Suppressor macrophage (primary cell): ENCODE data around the gene RAD51B.
A peak's percentile ranks its signal among the peaks of the same experiment; 100 is the strongest.

Source experiments
- DNase-seq, 4 experiments: peaks; one replicate each; pipeline ENCODE4 v3.0.0-alpha.2; 2020 to 2022

The RAD51B gene

DNA sequence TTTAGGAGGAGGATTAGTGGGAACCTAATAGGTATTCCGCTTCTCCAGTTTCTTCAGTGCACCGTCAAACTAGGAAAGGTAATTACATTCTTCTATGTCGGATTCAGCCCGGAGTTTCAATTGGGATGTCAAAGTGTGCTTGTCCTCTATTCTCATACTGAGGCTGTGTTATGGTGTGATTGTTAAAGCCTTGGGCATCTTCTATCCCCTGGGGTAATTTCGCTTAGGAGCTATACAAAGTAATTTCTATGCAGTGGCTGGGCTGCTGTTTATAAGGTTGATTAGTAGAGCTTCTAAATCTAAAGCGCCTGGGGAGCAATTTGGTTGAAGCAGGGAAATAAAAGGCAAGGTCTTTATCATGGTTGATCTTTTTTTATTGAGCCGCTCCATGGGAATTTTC lies 573.7 kb downstream of the RAD51B start:
- no peak for DNase-seq

DNA sequence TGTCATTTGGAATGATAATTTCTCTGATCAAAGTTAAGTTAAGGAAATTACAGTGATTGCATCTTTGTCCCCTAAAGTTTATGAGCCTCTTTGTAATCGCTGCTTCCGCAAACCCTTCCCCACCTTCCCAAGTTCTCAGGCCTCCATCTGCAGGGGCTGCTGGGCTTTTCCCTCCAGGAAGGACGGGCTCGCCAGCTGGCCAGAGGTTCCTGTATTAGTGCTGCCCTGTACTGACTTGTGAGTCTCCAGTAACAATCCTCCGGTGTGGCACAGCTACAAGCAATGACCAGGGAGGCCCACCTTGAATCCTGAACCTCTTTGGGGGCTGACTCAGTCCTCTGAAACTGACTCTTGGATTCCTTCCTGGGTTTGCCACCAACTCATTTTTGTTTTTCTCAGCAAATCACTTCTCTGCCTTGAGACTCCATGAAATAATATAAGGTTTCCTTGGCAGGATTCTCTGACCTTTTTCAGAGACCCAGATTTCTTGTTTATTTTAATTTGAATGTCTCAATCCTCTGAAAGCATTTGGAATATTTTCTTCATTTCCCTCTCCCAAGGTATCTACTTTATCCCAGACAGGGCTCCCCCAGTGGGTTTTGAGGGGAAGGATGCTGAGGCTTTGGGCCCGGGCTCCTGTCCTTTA lies 574.7 kb downstream of the RAD51B start:
- no peak for DNase-seq

DNA sequence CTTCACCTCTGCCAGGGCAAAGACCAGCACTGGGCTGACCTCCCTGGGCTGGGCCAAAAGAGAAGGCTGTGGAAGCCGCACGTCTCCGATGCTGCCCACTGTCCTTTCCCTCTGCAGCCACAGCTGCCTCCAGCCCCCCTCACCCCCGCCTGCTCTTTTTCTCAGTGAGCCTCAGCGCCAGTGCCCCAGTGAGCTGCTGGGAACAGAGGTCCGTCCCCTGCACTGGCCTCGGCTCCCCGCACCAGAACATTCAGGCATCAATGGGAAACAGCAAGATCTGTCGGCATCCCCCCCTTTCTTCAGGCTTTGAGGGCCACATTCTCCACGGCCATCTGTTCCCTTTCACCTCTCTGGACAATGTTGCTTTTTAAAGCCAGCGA lies 575.2 kb downstream of the RAD51B start:
- no peak for DNase-seq

DNA sequence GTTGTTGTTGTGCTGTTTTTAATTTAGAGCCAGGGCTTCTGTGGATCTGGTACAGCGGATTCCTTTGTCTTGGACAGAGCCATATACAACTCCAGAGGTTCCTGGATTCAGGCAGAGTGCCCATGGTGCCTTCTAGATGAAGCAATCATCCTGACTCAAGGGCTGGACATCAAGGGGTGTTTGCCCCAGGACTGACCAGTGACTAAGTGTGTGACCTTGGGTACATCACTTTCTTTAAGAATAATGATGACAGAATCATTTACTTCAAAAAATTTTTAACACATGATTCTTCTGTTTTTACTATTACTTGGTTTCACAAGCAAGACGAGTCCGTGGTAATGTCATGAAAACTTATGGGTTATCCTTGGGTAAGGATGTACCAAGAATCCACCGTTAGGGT lies 576.0 kb downstream of the RAD51B start:
- DNase-seq: peak; percentile 72 to 88 (median 74)

DNA sequence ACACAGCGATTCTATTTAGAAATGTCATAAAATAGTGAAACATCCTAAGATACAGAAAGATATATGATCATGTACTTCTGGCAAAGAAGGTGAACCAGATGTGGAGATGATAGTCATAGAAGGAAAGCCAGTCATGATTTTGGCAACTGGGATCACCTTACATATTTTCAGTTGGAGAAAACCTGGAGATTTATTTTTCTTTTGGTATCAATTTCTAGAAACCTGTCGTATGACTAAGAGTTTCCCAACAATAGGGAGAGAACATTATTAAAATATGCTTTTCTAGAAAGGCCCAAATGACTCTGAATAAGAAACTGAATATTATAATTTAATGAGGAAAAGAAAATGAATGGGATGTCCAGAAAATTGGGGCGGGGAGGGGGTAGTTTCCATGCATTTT lies 576.9 kb downstream of the RAD51B start:
- no peak for DNase-seq

DNA sequence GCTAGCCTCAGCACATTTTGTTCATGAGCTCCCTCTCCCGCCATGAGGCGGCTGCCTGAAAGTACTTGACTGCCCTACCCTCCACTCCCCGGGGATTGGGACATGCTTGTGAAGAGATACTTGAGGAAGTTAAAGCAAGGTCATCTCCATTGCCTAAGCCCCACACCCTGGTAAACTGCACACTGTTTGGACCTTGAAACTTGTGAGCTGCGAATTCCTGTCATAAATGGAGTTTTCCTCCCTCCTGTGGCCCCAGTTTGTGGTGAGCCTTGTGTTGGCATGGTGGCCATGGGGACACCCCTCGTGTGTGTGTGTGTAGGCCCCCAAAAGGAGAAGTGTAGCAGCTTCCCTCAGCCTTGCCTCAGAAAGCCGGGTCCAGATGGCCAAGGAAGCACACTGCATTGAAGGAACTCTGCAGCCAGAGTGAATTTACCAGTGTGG lies 577.8 kb downstream of the RAD51B start:
- peak; percentile 94 to 98 (median 96) for DNase-seq

DNA sequence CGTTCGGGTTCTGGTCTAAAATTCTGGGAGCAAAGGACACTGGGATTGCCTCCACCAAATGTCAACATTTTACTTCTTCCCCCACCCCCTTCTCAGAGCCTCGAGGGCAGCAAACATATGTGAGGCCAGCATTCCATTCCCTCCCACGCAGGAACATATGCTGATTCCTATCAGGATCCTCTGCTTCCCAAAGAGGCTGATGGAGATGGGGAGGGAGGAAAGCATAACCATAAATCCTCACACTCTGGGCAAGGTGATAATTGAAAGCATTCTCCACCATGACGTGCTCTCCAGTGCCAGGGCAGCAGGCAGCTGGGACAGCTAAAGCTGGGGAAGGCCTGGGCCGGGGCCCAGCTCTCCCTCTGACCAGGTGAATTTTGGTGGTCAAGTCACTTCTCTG lies 578.2 kb downstream of the RAD51B start:
- DNase-seq: no peak

DNA sequence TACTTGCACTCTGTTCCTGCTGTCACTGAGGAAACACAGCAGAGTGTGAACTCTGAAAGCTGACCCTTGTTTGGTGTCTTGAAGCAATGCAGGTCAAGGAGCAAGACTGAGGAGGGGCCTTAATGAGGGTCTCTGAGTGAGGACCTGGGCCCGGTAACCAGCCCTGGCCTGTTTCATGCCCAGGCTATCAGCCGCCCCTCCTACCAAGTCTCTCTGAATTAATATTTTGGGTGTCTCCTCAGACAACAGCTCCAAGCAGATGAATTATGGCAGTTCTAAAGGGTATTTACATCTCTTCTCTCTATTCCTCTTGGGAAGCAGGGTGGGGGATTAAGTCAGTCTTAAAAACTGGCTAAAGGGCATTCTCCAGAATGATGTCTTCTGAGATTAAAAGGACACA lies 578.8 kb downstream of the RAD51B start:
- DNase-seq: no peak

DNA sequence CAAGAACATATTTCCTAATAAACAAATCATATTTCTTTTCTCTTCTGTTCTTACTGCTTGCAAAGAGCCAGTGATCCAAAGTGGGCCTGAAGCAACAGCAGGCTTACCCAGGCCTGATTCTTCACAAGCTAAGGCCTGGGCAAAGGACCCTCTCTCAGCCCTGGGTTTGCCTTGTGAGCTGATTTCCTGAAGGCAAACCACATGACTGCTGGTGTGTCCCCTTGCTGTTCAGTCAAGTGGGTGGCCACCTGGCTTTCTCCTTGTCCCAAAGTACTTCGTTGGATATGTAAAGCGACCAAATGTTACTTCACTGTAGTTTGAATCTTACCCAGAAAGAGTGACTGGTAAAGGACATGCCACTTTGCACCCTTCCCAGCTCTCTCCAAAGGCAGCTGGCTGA lies 580.4 kb downstream of the RAD51B start:
- DNase-seq: no peak

DNA sequence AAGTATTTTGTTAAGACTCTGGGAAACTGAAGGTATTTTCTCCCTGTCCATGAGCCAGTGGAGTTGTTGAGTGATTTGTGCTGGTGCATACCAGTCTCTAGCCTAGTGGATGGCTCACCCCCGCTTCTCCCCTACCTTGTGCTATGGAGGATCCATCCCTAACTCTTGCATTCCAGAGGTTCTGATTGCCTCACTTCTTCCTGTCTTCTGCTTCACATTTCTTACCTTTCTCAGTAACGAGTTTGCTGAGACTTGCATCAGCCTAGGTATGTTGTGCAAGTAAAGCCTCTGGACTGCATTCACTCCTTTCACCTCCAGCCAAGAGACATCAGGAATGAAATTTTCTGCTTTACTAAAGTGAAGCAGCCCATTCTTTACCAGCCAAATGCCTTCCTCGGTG lies 581.7 kb downstream of the RAD51B start:
- no peak for DNase-seq

DNA sequence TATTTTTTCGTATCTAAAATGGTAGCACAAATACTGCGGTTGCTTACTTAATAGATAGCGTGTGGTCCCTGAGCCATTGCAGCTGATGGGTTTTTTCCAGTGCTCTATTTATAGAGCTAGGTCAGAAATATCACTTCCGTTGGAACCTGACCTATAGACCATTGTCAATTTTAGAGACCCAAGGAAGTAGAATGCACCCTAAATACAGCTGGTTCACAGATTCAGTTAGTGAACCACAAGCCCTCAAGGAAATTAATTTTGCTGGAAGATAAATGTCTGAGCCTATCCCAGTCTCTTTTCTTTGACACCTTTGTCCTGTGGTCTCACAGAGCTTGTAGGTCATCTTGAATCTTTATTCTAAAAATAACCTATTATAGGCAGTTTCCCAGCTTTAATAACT lies 582.3 kb downstream of the RAD51B start:
- DNase-seq: no peak

DNA sequence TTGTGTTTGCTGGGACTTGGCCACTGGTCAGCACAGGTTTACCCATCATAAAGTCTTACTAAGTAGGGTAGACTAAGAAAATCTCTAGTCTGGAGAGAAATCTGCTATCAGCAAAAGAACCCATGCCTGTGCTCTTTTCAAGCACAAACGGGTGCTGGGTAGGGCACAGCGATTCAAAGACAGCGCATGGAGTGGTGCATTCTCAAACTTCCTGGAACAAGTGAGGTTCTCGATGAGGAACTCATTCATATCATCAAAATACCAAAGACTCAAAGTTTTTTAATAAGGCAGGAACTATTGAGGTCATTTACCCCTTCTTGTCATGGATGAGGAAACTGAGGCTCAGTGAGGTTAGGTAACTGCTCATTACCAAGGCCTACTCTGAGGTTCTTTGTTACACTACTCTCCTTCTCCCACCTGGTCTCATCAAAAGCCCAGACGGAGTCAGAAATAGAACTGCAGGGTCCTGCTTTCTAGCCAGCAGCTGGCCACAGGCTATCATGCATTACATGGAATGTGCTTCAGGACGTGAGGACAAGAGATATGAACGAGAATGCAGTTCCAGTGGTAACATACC lies 583.0 kb downstream of the RAD51B start:
- DNase-seq: no peak

DNA sequence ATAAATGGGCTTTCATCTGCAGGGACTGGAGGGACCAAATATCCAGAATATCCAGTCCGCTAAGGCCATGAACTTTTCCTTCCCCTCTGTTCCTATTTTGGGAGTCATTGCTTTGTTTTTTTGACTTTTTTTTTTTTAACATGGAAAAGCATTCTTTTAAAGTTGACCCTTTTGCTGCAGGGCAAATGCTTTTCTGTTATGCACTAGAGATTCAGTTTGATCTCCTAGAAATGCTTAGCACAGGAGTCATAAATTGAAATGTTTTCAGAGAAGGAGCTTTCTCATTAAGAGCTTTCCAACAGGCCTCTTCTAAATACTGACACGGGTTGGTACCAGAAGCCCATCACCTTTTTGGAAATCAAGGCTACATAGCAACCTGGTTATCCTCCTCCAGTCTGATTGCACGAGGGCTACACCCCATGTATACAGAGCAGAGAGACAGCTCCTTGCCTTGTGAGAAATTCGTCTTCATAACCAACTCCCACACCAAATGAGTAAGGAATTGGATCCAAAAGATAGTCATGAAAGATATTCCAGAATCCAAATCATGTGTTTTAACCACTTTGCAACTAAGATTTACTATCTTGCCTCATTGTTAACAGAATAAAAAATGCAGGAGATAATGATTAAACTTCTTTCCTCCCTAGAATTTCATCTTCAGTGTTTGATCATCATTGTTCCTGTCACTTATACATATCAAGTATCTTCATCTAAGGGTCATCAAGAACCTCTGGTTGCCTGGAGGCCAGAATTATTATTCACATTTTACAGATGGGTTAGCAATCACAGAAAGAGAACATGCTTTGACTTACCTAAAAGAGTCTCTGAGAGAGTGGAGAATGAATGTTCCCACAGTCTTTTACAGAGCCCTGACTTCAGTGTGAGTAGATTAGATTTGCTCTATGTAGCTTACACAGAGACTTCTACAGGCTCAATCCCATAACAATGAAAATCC lies 583.9 kb downstream of the RAD51B start:
- DNase-seq: no peak

DNA sequence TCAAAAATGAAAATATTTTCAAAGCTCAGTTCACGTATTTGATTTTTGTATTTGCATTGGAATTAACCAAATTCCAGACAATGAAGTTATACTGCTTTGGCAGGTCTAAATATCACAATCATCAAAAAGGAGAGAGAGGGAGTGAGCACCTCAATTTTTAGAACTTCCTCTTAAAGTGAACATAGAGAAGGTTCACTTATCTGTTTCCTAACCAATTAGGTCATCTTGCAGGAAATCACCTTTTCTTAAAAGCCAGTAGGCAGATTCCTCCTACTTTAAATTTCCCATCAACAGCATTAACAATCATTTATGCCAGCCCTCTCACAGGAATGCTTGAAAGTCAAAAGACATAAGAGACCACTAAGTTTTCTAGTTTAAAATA lies 584.6 kb downstream of the RAD51B start:
- DNase-seq: no peak

DNA sequence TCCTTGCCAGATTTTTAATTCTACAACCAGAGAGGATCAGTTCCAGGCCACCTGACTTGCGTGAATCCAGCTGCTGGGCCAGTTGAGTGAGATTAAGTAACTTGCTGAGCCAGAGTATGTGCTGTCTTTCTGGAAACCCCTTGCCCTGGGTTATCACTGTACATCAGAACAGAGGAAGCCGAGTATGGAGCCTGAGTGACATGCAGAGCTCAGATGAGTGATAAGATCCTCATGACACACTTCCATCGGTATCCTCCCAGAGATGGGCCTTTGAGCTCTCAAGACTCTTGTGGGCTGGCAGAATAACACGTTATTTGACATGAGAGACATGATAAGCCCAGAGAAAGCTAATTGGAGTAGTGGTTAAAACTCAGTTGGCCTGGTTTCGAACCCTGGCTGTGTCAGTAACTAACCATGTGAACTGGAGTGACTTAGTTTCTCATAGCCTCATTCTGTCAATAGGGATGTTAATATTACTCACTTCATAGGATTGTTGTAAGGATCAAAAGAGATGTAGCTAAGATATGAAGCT lies 585.1 kb downstream of the RAD51B start:
- DNase-seq: no peak

DNA sequence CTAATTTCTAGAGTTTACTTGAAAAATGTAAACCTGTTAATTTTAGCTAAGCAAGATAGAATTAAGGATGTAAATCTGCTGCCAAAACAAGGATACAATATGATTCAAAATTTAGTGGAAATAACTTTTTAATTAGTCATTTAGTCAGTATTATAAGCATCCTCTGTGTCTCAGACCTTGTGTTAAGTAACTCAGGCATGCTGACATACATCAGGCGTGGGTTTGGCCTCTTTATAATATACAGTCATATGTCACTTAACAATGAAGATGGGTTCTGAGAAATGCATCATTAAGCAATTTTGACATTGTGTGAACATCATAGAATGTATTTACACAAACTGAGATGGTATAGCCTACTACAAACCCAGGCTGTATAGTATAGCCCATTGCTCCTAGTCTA lies 586.4 kb downstream of the RAD51B start:
- peak in 1 of 4 experiments; percentile 57 for DNase-seq

DNA sequence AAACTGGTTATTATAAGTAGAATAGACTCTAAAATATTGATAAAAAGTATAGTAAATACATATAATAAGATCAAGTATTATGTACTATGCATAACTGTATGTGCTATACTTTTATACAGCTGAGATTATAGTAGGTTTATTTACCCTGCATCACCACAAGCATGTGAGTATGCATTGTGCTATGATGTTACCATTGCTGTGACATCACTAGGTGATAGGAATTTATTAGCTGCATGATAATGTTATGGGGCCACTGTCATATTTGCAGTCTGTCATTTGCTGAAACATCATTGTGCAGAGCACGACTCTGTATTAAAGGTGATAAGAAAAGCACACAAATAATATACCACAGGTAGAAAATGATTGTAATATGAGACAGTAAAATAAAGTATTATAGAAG lies 587.7 kb downstream of the RAD51B start:
- no peak for DNase-seq

DNA sequence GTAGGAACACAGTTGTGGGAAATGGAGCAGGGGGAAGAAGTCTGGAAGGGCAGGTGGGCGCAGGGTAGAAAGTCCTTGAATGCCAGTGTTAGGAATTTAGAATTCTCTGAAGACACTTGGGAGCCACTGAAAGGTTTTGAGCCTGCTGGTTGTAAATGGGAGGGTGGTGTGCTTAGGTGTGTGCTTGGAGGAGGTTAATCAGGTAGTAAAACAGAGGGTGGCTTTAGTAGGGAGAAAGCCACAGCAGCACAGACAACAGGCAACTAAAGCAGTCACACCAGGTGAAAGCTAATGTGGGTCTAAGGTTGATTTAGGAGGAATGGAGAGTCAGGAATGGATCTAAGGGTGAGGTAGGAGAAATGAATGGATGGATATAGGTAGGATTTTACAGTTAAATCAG lies 588.2 kb downstream of the RAD51B start:
- DNase-seq: no peak

DNA sequence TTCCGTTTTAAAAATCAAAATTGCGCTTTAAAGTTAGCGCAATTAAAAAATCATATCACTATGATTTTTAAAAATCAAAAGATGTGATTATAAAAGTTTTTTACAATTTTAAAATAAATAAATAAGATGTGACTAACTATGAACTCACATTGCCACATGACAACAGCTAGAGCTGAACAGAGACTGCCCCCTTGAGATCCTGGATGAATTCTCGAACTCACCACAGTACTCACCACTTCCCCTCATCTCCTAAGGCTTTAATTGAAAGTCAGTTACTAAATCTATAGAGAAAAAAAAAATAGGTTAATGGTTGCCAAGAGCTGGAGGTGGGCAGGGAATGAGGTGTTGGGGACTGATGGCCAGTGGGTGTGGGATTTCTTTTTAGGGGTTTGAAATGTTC lies 589.1 kb downstream of the RAD51B start:
- DNase-seq: peak; percentile 38 to 58 (median 46)

DNA sequence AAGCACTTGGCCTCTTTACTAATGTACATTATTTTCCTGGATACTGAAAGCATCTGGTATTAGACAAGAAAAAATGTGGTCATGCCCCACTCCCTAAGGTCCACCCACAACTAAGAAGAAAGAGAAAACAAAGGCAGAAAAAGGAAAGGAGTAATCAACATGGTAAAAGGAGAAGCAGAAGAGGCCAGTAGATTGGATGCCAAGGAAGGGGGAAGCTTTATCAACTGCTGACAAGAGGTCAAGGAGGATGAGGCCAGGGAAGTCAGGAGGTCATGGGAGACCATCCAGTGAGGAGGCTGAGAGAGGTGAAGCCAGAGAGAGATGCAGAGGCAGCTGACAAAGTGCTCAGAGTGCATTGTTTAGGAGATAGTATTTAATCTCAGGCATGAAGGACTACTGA lies 589.8 kb downstream of the RAD51B start:
- peak; percentile 54 to 81 (median 74) for DNase-seq

DNA sequence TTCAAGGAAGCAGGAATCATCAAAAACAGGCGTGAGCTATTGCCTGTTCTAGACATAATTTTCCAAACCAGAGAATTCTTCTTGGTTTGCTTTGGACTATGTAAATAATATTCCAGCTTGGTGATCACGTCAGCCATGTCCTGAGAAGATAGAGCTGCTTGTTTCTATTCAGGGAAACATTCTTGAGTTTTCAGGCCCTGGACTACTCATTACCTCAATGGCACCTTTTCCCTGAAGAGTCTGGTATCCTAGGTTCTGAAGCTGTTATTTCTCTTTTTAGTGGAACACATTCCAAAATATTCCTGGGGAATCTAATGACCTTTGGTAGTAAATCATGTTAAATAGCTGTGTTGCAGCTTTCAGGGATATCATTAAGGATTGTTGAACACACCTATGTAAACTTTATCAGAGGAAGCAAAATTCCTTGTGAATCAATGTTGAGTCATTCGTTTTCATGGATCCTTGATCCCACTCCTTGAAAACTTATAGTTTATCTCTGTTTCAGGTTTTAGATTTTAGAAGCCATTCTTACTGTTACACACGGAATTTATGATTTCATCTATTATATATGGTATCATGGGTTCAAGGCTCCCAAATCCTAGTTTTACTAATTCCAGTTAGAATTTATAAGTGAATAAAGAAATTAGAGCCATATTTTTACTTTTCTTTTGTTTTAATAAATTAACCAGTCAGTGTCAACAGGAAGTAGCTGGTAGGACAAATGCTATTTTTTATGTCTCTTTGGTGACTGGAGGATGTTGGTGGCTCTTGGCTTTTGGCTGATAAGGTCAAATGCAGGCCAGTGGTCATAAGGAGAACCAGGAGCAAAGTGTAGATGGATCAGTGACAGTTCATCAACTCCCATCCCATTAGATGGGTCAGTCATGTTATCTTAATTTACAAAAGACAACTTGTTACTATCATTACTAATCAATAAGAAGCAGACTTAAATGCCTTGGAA lies 593.2 kb downstream of the RAD51B start:
- no peak for DNase-seq

DNA sequence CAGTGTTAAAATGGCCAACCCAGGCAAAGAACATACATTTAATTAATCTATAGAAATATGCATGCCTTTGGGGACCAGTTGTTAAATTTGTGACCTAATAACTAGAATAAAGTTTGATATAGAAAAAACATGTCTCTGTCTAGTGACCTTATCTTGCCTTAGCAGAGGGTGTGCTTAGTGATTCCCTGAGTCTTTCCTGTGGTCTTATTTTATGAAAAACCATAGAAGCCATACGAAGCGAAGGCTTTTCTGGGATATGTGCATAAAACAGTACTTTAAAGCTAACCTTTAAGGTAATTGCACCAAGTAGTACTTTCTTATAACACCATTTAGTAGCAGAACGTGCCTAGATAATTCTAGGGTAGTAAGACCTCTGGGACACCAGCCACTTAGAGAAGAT lies 593.9 kb downstream of the RAD51B start:
- DNase-seq: no peak
